SK-N-SH treated with all-trans-retinoic acid at 6 μM for 48 hours (cell line): Measurements from ENCODE around the gene EXOC5.
"Not testable (repeated sequence)": the region's sequence is repeated elsewhere in the genome, so short reads cannot be mapped to it uniquely, and the experiment has no call there.

Experiments used
- OSR1 ChIP-seq: fragments of 250-450 bp; sonication (Bioruptor Pico); IDR thresholded peaks from 2 replicates; pipeline ENCODE4 v1.8.0; 2022; ENCODE audit warnings: moderate library complexity, mild to moderate bottlenecking, inconsistent platforms
- ZFP30 ChIP-seq: fragments of 450-650 bp; formaldehyde crosslinking; IDR thresholded peaks from 2 replicates; pipeline ENCODE4 v1.5.0; 2022; ENCODE audit warnings: mild to moderate bottlenecking, moderate library complexity
- ZNF8 ChIP-seq: fragments of 450-650 bp; formaldehyde crosslinking; IDR thresholded peaks from 2 replicates; pipeline ENCODE4 v1.5.0; 2020; ENCODE audit warnings: mild to moderate bottlenecking, moderate library complexity
- TF ChIP-seq, protein P1 (sequence below): fragments of 250-450 bp; sonication (Bioruptor Pico); IDR thresholded peaks from 2 replicates; pipeline ENCODE4 v1.8.0; 2020; ENCODE audit warnings: mild to moderate bottlenecking, moderate library complexity, borderline replicate concordance
- TF ChIP-seq, protein P2 (sequence below): fragments of 250-450 bp; sonication (Bioruptor Pico); IDR thresholded peaks from 2 replicates; pipeline ENCODE4 v1.5.1; 2020; ENCODE audit warnings: low read depth, mild to moderate bottlenecking, moderate library complexity

GRCh38 chr14:57258221-57258620 lies 10.5 kb downstream of the EXOC5 start:
- TF ChIP-seq, protein P1, sequence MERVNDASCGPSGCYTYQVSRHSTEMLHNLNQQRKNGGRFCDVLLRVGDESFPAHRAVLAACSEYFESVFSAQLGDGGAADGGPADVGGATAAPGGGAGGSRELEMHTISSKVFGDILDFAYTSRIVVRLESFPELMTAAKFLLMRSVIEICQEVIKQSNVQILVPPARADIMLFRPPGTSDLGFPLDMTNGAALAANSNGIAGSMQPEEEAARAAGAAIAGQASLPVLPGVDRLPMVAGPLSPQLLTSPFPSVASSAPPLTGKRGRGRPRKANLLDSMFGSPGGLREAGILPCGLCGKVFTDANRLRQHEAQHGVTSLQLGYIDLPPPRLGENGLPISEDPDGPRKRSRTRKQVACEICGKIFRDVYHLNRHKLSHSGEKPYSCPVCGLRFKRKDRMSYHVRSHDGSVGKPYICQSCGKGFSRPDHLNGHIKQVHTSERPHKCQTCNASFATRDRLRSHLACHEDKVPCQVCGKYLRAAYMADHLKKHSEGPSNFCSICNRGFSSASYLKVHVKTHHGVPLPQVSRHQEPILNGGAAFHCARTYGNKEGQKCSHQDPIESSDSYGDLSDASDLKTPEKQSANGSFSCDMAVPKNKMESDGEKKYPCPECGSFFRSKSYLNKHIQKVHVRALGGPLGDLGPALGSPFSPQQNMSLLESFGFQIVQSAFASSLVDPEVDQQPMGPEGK (CRISPR knock-in tag), result not testable (repeated sequence)
- TF ChIP-seq OSR1, ZFP30, ZNF8 (CRISPR knock-in tag): not testable (repeated sequence)
- TF ChIP-seq, protein P2, sequence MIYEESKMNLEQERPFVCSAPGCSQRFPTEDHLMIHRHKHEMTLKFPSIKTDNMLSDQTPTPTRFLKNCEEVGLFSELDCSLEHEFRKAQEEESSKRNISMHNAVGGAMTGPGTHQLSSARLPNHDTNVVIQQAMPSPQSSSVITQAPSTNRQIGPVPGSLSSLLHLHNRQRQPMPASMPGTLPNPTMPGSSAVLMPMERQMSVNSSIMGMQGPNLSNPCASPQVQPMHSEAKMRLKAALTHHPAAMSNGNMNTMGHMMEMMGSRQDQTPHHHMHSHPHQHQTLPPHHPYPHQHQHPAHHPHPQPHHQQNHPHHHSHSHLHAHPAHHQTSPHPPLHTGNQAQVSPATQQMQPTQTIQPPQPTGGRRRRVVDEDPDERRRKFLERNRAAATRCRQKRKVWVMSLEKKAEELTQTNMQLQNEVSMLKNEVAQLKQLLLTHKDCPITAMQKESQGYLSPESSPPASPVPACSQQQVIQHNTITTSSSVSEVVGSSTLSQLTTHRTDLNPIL (CRISPR knock-in tag), result not testable (repeated sequence)
